GM18502 (cell line): ENCODE results near the gene BANK1.

ENCODE experiments used
- ATAC-seq: cut with Tn5 transposase; IDR thresholded peaks from one replicate; pipeline ENCODE4 v1.9.1; 2021; ENCODE audit warnings: mild to moderate bottlenecking; ENCODE audit not compliant: unreplicated experiment, poor library complexity

BANK1 gene

GRCh38 chr4:101954351-101954750 lies 163.8 kb downstream of the BANK1 start:
- no peak for ATAC-seq

GRCh38 chr4:101954975-101955678 lies 164.6 kb downstream of the BANK1 start:
- no peak for ATAC-seq

DNA sequence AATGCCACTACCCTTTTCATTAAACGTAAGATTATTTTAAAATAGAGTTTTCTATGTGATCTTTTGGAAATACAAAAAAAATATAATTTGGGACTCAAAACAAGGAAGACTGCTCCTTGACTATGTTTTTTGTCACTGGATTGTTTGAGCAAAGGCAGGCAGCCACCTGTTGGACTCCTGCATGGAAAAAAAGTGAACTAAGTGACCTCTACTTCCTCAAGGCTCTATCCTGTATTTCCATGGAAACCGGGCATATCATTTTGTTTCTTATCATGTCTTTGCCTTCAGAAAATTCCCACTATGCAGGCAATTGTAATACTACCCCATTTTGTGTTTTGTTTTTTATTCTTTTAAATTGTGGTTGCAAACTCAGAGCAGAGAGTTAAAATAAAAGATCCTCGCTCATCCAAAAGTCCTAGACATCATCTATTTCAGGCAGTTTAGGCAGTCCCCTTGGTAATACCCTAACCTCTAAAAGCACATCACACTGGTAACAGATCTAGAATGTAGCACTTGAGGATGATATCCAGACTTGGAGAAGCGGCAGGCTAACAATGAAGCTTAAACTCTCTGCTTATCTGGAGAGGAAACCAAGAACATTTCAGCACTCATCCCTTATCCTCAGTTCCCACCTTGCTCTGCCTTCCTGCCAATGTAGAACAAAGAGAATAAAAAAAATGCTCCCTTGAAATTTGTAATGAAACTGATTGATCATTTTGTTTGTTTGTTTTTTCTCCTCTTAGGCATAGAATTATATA lies 165.7 kb downstream of the BANK1 start:
- no peak for ATAC-seq

DNA sequence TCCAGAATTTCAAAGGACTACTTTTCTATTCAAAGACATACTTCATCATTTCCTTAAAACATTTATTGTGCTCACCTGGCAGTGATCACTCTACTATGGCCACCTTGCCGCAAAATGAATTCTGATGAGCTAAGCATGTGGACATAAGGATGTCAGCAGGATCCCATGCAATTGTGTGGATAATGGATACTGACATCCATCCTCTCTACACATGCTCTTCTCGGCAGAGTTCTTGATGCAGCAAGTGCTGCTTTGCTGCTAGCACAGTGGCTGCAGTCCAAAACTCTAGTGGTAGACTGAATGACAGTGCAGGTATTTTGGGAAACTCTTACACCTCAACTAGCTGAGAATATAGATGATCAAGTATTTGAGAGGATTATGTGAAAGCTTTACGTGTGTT lies 168.0 kb downstream of the BANK1 start:
- ATAC-seq: no peak

DNA sequence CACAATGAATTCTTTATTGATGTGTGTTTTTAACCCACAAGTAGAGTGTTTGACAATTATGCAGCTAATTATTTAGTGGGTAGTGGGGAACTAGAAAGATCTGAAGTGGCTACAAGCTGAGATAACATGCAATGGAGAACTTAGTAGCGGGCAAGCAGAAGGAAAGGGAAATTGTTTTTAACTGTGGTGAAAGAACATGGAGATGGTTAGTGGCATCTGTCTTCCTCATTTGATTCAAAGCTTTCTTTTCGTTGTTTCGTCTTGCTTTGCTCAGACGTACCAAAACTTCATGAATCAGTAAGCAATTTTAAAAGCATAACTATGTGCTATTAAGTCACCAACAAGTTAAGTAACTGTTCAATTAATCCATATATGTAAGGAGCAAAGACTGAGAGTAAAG lies 169.9 kb downstream of the BANK1 start:
- ATAC-seq: no peak

DNA sequence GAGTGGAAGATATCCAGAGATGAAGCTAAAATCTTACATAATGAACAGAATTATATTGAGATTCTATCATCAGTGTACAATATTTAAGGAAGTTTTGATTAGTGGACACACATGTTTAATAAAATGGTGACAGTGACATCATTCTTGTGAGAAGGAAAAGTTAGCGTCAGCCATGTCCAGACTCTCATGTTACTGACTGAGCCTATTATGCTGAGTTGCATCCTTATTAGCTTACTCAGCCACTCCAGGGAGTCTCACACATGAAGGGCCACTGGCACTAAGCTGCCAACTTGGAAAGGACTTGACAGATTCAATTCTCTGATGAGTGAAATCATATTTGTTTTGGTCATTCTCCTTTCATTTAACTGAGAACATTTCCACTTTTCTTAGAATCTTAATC lies 170.6 kb downstream of the BANK1 start:
- no peak for ATAC-seq

DNA sequence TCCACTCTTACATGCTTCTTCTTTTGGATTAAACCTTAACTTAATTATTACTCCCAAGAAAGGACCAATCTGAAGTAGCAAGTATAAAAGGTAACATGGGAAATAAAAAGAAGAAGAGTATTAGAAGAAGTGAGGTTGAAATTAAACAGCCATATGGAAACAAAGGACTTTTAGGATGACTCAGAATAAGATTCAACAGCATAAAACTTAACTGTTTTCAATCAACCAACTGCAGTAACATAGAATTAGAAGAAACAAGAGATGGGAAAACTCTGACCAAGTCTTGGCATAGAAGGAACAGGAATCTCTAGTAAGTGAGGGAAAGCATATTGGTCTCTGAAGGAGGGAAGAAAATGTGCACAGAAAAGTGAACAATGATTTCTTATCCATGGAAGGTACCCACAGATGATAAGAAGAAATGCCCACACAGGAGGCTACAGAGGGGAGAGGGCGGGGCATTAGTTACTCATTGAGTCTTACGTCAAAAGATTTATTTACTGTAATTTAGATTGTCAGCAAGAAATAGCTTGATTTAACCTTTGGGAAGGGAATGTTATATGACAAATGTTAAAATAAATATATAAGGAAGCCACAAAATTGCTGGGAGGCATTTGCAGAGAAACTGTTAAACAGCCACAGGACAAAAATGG lies 177.3 kb downstream of the BANK1 start:
- no peak for ATAC-seq

DNA sequence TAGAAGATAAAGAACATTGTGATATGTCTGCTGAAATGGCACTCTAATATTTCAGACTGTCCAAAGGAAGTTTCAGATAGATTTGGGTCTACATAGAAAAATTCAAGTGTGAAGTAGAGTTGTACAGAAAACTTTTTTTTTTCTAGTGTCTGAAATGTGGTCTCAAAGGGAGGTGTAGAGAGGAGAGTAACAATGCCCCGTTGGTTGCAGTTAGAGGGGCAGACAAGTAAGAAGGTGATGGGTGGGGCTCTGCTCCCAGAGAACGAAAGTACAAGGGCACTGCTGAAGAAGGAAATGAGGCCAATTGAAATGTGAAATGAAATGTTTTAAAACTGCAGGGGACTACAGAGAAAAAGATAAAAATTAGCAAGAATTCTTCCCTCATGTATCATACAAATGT lies 177.8 kb downstream of the BANK1 start:
- ATAC-seq: no peak

- no peak for ATAC-seq
Observed at GRCh38 chr4:101969965-101970364, 179.4 kb downstream of the BANK1 start.

DNA sequence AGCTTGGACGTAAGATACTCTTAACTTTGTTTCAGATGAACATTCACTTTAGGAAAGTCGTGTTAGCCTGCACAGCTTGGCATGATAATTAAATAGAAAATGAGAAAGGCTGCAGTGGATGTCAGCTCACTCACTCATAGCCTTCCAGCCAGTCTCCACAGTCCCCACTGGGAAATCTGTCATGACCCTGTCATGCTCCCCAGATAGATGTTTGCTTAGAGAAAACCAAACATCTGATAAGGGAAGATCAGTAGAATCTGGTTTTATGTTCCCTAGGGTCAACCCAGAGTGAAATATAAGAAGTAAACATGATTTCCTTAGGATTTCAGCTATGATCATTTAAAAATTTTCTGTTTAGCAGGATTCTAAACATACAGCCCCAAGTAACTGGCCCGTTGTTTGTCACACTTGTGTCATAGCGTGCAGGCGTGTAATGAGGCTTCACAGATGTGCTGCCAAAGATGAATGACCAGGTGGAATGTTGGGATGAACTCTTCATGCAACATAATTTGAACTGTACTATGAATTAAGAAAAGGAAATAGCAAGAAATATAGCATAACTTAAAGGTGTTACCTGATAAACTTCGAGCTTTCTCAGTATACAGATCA lies 180.1 kb downstream of the BANK1 start:
- no peak for ATAC-seq

DNA sequence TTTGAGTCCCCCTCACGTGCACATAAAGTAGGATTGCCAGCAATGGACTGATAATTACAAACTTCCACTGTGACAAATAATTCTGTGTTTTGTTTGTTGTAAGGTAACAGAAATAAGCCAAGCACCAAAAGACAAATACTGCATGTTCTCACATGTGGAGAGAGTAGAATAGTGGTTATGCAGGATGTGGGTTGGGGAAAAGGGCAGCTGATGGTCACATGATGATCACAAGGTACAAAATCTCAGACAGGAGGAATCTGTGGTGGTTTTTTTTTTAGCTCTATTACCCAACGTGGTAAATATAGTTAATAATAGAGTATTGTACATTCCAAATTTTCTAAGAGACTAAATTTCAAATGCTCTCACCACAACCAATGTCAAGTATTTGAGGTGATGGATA lies 182.3 kb downstream of the BANK1 start:
- ATAC-seq: no peak

DNA sequence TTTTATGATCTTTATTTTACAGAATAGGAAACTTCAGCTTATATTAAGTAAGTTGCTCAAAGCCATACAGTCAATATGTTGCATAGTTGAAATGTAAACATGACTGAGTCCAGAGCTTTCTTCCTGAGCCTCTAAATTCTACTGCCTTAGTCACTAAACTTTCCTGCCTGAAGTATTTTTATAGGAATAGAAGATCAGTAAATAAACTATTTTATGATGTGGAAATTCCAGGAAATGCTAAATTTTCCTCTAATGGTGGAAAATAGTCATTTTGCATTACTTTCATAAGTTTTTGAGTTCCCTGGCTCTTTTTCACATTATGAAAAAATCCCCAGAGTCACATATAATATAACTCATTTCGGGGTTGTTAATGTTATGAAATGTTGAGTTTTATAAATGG lies 182.8 kb downstream of the BANK1 start:
- no peak for ATAC-seq

GRCh38 chr4:101977076-101977475 lies 186.5 kb downstream of the BANK1 start:
- no peak for ATAC-seq

GRCh38 chr4:101981756-101982155 lies 191.2 kb downstream of the BANK1 start:
- ATAC-seq: no peak

DNA sequence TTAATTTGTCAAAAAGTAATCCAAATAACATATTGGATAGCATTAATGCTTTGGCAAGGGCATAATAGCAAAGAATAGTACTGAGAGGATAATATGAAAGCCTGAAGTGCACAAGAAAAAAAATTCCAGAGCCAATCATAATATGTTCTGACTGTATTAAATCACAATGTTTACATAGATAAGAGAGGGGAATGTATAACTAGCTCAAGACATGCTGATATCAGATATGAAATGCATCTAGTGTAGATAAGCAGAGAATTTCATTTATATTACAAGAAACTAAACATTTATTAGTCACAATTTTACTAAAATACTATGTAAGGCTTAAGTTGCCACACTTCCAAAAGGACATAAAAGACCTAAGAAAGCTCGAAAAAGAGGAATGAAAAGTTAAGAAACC lies 193.3 kb downstream of the BANK1 start:
- no peak for ATAC-seq

DNA sequence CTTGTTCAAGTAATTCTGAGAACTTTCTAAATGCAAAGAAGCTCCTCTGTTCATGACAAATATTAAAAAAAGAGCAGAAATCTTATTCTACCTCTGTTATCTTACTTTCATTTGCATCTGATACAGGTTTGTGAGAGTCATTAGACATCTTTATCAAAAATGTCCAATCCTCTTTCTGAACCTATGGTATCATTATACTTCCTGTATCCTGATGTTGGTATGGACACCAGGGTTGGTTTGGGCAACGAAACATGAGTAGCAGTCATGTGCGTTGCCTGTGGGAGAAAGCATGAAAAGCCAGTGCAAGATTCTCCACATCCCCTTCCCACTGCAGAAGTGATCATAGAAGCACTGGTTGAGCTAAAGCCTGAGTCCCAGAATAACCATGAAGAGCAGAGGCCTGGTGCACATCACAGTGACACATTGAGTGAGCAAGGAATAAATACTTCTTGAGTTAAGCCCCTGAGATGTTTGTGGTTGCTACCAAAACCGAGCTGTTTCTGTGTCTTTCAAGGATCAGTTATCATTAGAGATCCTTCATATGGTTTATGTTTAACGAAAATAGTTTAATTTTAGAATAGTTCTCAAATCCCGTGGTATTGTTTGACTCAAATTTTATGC lies 197.2 kb downstream of the BANK1 start:
- peak; percentile 86 for ATAC-seq

DNA sequence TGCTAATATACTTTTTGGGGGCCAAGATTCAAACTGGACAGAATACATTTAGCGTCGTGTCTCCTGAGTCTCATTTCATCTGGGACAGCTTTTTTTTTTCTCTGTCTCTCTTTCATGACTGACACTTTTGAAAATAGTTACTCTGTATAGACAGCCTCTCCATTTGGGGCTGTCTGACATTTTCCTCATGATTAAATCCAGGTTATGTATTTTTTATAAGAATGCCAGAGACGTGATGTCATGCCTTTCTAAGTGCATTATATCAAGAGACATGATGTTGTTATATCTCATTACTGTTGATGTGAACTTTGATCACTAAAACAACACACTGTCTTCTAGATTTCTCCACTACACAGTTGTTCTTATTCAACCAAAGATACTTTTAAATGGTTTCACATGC lies 199.0 kb downstream of the BANK1 start:
- no peak for ATAC-seq

- ATAC-seq: no peak
Observed at GRCh38 chr4:101992446-101992845, 201.9 kb downstream of the BANK1 start.

GRCh38 chr4:101993002-101993841 lies 202.7 kb downstream of the BANK1 start:
- ATAC-seq: no peak
